ENCODE data around the gene KCNT2. TPM values are rescaled to one million over a fixed set of nuclear protein-coding genes. Genes with fewer than 3 reads are reported as not detected.

Gene KCNT2
- total and polyA plus RNA-seq, 2 of the 8 experiments (the other 6 are each of a cell fraction or from before 2014, with no cell fraction given), result 2.3 to 10.2 TPM

DNA sequence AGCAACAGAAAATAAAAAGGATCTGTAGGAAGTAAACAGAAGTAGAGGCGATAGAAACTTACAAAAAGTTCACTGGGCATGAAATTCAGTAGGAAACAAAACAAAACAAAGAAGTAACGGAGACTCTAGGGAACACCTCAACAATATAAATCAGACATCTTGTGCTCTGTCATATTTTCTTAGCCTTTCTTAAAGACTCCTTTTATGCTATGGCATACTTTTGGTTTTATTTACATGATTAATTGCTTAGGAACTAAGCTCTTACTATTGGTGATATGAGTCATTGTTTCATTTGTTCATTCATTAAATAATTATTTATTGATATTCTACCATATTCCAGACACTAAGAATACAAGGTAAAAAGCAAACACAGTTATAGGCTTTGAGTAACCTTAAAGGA lies 126.6 kb downstream of the KCNT2 start:
- no peaks in the 10 kb centered on the region for H3K9me3 ChIP-seq (ENCODE audit: insufficient read depth in 2 of 2, low read depth in 1 of 2, low read length in 1 of 2)
- no peak overlapping the region for H3K4me3 ChIP-seq (ENCODE audit: extremely low read depth in 1 of 4, insufficient read depth in 2 of 4, low read depth in 3 of 4, low read length in 4 of 4)
- no peak overlapping the region for H2BK5ac ChIP-seq (ENCODE audit: low read depth, low read length)
- no peaks in the 10 kb centered on the region for H3K23me2 ChIP-seq (ENCODE audit: low read depth, low read length)
- H2AFZ ChIP-seq (ENCODE audit: low read length), result no peak overlapping the region
- H3K4me2 ChIP-seq (ENCODE audit: insufficient read depth in 1 of 2, low read depth in 2 of 2, low read length in 2 of 2), result no peak overlapping the region
- no peaks in the 10 kb centered on the region for H3K27me3 ChIP-seq (replicated peaks in 1 of 4; ENCODE audit: control insufficient read depth in 3 of 4, extremely low read depth in 1 of 4, insufficient read depth in 3 of 4, low read length in 3 of 4)
- H3K9ac ChIP-seq (replicated peaks in 1 of 4; ENCODE audit: extremely low read depth in 1 of 4, low read depth in 3 of 4, low read length in 3 of 4), result no peak overlapping the region
- H3K14ac ChIP-seq (ENCODE audit: insufficient read length), result no peak overlapping the region
- WGBS, 2 experiments (ENCODE audit: extremely low coverage in 1 of 2, insufficient coverage in 1 of 2, insufficient read length in 1 of 2, insufficient replicate concordance in 2 of 2, low coverage in 1 of 2, low lambda C conversion rate in 2 of 2, missing lambda C conversion rate in 1 of 2), result 93% methylated on average over 2 of the region's 2 CpGs; no CpG with 5 or more reads in 1 of the 2 experiments
- no peak overlapping the region for H3K4ac ChIP-seq (replicated peaks; ENCODE audit: insufficient read length, low read depth, low read length)
- no peak overlapping the region for H3K56ac ChIP-seq (replicated peaks; ENCODE audit: insufficient read length, low read depth, low read length)
- H4K91ac ChIP-seq (replicated peaks; ENCODE audit: insufficient read length, low read length), result no peak overlapping the region
- no peak overlapping the region for H2BK20ac ChIP-seq (ENCODE audit: low read length)
- no peak overlapping the region for H4K8ac ChIP-seq (ENCODE audit: extremely low read depth, insufficient read depth, low read length)
- H2BK15ac ChIP-seq (ENCODE audit: low read length), result no peak overlapping the region
- no peaks in the 10 kb centered on the region for H3K79me1 ChIP-seq (ENCODE audit: low read depth, low read length)
- H3K79me2 ChIP-seq (ENCODE audit: control insufficient read depth in 1 of 2, insufficient read depth in 2 of 2, low read length in 2 of 2), result no peaks in the 10 kb centered on the region
- no peak overlapping the region for H2BK12ac ChIP-seq (ENCODE audit: low read depth, low read length)
- ChIA-PET CTCF (ENCODE audit: partially characterized antibody) (no interaction called here), POLR2A (ENCODE audit: partially characterized antibody) (no interaction called here)
- no peak overlapping the region for H2BK120ac ChIP-seq (replicated peaks; ENCODE audit: low read depth, low read length)
- H3K36me3 ChIP-seq (ENCODE audit: control insufficient read depth in 2 of 4, insufficient read depth in 4 of 4, low read length in 3 of 4), result peaks cover 0 to 10% (median 0%) of the 10 kb centered on the region in 4 experiments; a peak in 1 of 8 replicates
- H3K18ac ChIP-seq (ENCODE audit: extremely low read depth, low read length), result no peak overlapping the region
- no peak overlapping the region for H4K5ac ChIP-seq (ENCODE audit: insufficient read length, low read depth, low read length)
- no peaks in the 10 kb centered on the region for H4K20me1 ChIP-seq (replicated peaks in 1 of 2; ENCODE audit: control insufficient read depth in 1 of 2, insufficient read depth in 2 of 2, low read length in 2 of 2)
- no peak for FAIRE-seq
- H3K27ac ChIP-seq (ENCODE audit: low read depth, low read length), result no peak overlapping the region
- no peak for DNase-seq (ENCODE audit: low read depth in 1 of 2, low spot score in 2 of 2)
- H3K4me1 ChIP-seq (replicated peaks in 1 of 4; ENCODE audit: control insufficient read depth in 3 of 4, insufficient read depth in 4 of 4, low read length in 3 of 4), result no peaks in the 10 kb centered on the region
- no peak overlapping the region for H3K23ac ChIP-seq (ENCODE audit: insufficient read length)
- H2AK5ac ChIP-seq (ENCODE audit: low read depth, low read length), result no peak overlapping the region
- TF ChIP-seq HDAC6 (IDR thresholded peaks at IDR 0.05; ENCODE audit: low read depth, low read length) (no peak), BRCA1 (IDR thresholded peaks at IDR 0.05; ENCODE audit: low read depth, low read length) (no peak), SIRT6 (IDR thresholded peaks at IDR 0.05; ENCODE audit: low read length) (no peak), HDAC2 (IDR thresholded peaks at IDR 0.05; ENCODE audit: borderline replicate concordance in 1 of 2, low read depth in 2 of 2, low read length in 2 of 2) (no peak)
- TF ChIP-seq, protein P1, sequence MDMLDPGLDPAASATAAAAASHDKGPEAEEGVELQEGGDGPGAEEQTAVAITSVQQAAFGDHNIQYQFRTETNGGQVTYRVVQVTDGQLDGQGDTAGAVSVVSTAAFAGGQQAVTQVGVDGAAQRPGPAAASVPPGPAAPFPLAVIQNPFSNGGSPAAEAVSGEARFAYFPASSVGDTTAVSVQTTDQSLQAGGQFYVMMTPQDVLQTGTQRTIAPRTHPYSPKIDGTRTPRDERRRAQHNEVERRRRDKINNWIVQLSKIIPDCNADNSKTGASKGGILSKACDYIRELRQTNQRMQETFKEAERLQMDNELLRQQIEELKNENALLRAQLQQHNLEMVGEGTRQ (IDR thresholded peaks at IDR 0.05; ENCODE audit: low read length), result no peak

Data from H1 (cell line).